ENCODE data around the gene NT5M.

GRCh38 chr17:17305281-17305801 lies 2.2 kb downstream of the NT5M start:
- TF ChIP-seq CTCF (IDR thresholded peaks at IDR 0.05; ENCODE audit: insufficient read depth, low read depth, low read length) (no peak), EZH2 (IDR thresholded peaks at IDR 0.05; ENCODE audit: insufficient read depth, low read length) (no peak)

Measured in astrocyte (in vitro differentiated cells and primary cell).